Peyer's patch (tissue), 4 donors: ENCODE measurements around the gene ALPI.

Source experiments
- CTCF ChIP-seq, 6 experiments: fragments of 450-650 bp in 4 of 6; fragments of 200-600 bp in 2 of 6; sonication (generic) in 1 of 6; IDR thresholded peaks; one replicate each; pipeline ENCODE4 v1.5.1; 2017 to 2019; ENCODE audit warnings: antibody characterized with exemption in 6 of 6, mild to moderate bottlenecking in 3 of 6, moderate library complexity in 1 of 6
- POLR2A ChIP-seq, 2 donors: fragments of 450-650 bp; IDR thresholded peaks; one replicate each; pipeline ENCODE4 v1.5.1; 2017; ENCODE audit warnings: antibody characterized with exemption in 2 of 2, mild to moderate bottlenecking in 2 of 2, moderate library complexity in 2 of 2

DNA sequence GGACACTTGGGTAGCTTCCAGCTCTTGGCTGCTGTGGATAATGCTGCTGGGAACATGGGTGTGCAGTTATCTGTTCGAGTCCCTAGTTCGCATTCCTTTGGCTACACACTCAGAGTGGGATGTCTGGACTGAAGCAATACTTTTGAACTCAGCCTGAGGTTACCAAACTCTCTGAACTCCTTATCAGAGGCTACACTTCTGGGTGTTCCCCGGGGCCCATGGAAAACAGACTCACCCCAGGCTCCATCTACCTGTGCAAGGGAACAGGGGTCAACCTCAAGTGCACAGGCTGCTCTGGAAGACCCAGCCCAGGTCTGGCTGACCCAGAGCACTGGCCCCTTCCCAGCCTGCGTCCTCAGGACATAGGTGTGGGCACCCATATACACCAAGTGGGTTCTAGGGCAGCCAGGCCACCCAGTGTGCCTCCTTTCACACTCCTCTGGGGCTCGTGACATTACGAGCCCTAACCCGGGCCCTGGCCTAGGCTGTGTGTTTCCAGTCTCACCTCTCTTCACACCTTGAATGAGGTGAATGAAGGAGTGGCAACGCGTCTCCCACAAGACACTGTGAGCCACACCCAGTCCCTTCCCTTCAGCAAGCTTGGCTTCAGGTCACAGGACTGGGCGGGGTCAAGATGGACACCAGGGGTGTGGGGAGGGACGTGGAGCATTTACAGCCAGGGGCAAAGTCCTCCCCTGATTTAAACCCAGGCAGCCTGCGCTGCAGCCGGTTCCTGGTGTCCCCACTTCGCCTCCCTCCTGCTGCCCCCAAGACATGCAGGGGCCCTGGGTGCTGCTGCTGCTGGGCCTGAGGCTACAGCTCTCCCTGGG is at the start of gene ALPI:
- TF ChIP-seq CTCF (IDR thresholded peaks at IDR 0.05) (no peak), POLR2A (IDR thresholded peaks at IDR 0.05) (peak; percentile 89 to 94)
